Measurements from ENCODE around the gene LTBP1. TPM values are rescaled to one million over a fixed set of nuclear protein-coding genes. Genes with fewer than 3 reads are reported as not detected.

Gene LTBP1
- total RNA-seq, 4 donors from 2014 or later, result 3.8 to 20.8 (median 11.3) TPM

DNA sequence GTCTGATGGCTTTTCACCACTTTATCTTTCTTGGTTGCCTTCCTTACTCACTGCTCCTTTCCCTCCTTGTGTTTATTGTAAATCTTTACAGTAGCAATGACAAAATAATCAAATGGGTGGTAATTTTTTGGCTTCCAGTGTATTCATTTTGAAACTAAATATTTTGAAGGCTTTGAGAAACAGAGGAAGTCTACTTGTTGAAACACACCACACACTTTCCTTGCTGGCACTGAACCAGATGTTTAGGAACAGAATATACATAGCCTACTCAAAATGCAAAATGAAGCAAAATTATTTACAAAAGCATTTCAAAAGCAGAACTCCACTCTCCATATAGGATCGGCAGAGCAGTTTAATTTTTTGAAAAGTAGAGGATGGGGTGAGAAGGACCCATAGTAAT lies 189.8 kb downstream of the LTBP1 start:
- no peak for TF ChIP-seq CTCF (IDR thresholded peaks at IDR 0.05)
- TF ChIP-seq POLR2A (IDR thresholded peaks at IDR 0.05), result no peak
- intact Hi-C loops (cut with DNase I; ENCODE audit: low total_unique reads), result no loop called here
- WGBS, 2 donors, result 53 to 55% methylated on average over 1 of the region's 1 CpG
- DNase-seq (ENCODE audit: low spot score in 2 of 2), result no peak
- H3K4me3 ChIP-seq (ENCODE audit: low read depth, poor library complexity, severe bottlenecking), result no peak overlapping the region

DNA sequence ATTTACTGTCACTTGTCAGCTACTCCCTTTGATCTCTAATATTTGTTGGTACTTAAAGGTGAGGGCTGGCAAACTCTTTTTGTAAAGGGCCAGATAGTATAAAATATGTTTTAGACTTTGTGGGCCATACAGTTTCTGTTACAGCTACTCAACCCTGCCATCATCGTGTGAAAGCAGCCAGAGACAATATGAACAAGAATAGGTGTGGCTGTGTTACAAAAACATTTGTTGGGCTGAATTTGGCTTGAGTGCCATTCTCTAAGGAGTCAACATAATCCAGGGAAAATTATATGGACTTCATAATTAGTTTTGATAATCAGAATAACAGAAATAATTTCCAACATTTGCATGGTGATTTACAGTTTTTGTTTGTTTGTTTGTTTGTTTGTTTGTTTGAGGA lies 190.6 kb downstream of the LTBP1 start:
- WGBS, 2 donors, result 33 to 38% methylated on average over 1 of the region's 1 CpG

DNA sequence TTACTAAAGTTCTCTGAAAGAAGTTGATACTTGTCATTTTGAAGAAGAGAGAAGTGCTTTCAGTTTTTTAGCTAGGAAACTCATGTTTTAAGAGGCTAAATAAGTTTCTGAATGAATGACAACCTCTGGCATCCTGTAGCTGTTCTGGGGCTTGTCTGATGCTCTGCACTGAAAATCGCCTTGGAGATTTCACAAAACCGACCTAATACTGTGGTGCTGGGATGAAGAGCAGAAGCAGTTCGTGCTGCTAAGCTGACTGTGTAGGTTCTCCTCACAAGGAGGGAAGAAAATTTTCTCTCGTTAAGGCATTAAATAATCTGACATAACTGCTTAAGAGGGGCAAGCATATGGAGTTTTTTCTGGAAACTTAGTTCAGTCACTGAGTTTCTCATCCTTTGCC lies 193.2 kb downstream of the LTBP1 start:
- no peak overlapping the region for H3K4me3 ChIP-seq (ENCODE audit: low read depth, poor library complexity, severe bottlenecking)
- intact Hi-C loops (cut with DNase I; ENCODE audit: low total_unique reads), result no loop called here
- no peak for DNase-seq (ENCODE audit: low spot score in 2 of 2)
- WGBS, 2 donors, result 74 to 76% methylated on average over 4 of the region's 4 CpGs
- no peak for TF ChIP-seq CTCF (IDR thresholded peaks at IDR 0.05)
- no peak for TF ChIP-seq POLR2A (IDR thresholded peaks at IDR 0.05)

More for the DNA sequence above, 190.6 kb downstream of the LTBP1 start:
- no peak for DNase-seq (ENCODE audit: low spot score in 2 of 2)
- TF ChIP-seq POLR2A (IDR thresholded peaks at IDR 0.05) (no peak), CTCF (IDR thresholded peaks at IDR 0.05) (no peak)
- intact Hi-C loops (cut with DNase I; ENCODE audit: low total_unique reads), result no loop called here
- H3K4me3 ChIP-seq (ENCODE audit: low read depth, poor library complexity, severe bottlenecking), result no peak overlapping the region

GRCh38 chr2:33141476-33141875 lies 194.7 kb downstream of the LTBP1 start:
- 91 to 92% methylated on average over 5 of the region's 5 CpGs for WGBS, 2 donors
- intact Hi-C loops (cut with DNase I; ENCODE audit: low total_unique reads), result no loop called here
- TF ChIP-seq POLR2A (IDR thresholded peaks at IDR 0.05) (no peak), CTCF (IDR thresholded peaks at IDR 0.05) (no peak)
- H3K4me3 ChIP-seq (ENCODE audit: low read depth, poor library complexity, severe bottlenecking), result no peak overlapping the region
- DNase-seq (ENCODE audit: low spot score in 2 of 2), result no peak

DNA sequence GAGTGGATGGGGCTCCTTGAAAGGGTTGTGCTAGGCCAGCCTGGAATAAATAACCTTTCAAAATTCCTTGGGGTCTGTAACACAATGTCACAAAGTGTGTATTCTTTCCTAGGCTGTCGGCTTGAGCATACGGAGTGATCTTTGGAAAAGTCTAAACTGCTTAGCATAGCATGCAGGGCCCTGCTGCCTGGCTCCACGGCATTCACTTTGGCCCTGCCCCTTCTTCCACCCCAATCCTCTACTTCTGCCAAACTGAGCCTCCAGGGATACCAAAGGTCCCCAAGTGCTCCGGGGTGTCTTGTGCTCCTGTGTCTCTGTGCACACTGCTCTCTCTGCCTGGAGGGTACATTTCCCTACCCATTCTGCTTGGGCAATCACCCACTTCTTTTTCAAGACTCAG lies 196.1 kb downstream of the LTBP1 start:
- TF ChIP-seq CTCF (IDR thresholded peaks at IDR 0.05) (no peak), POLR2A (IDR thresholded peaks at IDR 0.05) (no peak)
- intact Hi-C loops (cut with DNase I; ENCODE audit: low total_unique reads), result no loop called here
- DNase-seq (ENCODE audit: low spot score in 2 of 2), result no peak
- WGBS, 2 donors, result 67 to 69% methylated on average over 4 of the region's 4 CpGs
- H3K4me3 ChIP-seq (ENCODE audit: low read depth, poor library complexity, severe bottlenecking), result no peak overlapping the region

GRCh38 chr2:33144243-33144642 lies 197.5 kb downstream of the LTBP1 start:
- WGBS, 2 donors, result 73 to 83% methylated on average over 3 of the region's 3 CpGs
- H3K4me3 ChIP-seq (ENCODE audit: low read depth, poor library complexity, severe bottlenecking), result no peak overlapping the region
- no peak for TF ChIP-seq CTCF (IDR thresholded peaks at IDR 0.05)
- TF ChIP-seq POLR2A (IDR thresholded peaks at IDR 0.05), result no peak
- intact Hi-C loops (cut with DNase I; ENCODE audit: low total_unique reads), result no loop called here
- no peak for DNase-seq (ENCODE audit: low spot score in 2 of 2)

Measured in lower leg skin (tissue), 4 donors.